AG20443 (cell line): ENCODE measurements around the gene NKAIN4.
A peak's percentile ranks its signal among the peaks of the same experiment; 100 is the strongest.

Experiments used
- DNase-seq: peaks from one replicate; pipeline ENCODE4 v3.0.0; 2012; ENCODE audit warnings: low spot score, mixed read lengths

The NKAIN4 gene

DNA sequence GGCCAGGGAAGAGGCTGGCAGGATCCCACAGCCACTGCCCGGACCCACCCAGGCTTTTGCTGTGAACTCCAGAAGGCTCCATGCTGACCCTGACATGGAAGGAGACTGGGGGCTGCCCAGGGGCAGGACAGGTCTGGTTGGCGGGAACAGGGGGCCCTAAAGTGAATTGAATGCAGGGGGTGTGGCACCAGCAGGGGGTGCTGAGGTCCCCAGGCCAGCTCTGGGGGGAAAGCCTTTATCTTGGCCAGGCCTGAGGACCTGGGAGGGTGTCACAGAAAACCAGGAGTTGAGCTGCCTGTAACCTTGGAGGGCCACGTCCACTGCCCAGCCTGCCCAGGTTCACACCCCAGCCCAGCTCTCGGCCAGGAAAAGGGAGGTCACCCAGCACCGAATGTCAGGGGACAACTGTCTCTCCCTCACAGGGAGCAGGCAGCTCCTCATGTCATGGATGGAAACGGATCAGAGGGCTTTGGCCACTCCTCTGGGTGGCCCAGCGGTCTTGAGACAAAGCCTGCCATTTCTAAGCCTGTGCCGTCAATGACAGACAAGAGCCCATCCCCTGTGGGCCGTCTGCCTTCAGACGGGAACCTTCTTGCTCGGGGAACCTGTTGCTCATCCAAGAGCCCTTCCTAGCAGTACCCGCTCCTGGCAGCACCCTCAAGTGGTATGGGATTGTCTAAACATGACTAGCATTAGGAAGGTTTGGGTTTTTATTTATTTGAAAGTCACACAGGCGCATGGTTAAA is 35.4 kb downstream of the NKAIN4 start:
- DNase-seq, result no peak

DNA sequence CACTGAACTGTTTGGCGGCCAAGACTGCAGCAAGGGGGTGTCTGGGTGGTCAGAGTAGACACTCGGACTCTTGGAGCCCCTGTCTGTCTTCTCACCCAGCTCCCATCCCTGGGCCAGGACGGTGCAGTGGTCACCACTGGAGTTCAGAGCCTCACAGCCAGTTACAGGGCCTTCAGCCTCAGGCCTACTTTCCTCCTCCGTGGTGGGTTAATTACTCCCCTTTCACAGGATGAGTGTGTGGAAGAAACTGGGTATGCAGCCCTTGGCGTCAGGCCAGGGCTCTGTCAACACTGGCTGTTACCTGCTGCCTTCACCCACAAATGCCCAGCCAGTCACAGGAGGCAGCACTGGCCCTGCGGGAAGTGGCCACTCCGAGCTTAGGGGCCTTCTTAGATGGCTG is 36.6 kb downstream of the NKAIN4 start:
- DNase-seq, result no peak

DNA sequence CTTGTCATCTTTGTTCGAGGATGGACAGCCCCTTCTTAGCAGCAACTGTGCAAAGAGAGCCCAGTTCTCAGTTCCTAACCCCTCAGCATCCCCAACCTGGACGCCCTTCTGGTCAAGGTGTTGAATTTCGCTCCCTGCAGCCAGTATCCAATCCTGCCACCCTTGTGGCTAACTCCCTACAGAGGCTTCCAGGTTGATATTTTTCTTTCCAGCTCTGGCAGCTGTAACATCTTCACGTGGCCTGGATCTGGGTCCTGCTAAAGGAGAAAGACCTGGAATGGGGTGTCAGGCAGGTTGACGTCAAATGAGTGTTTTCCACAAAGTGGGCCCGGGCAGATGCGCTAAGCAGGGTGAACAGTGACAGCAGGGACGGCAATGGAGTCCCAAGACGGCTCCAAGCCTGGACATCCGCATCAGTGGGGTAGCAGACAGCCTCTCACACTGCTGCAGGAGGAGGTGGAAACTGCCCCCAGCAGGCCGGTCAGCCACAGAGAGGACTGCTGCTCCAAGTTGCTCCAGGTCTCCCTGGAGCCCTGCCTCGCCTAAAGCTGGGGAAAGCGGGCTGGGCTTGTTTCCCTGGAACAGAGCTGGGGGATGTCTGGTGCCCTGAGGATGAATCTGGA is 37.3 kb downstream of the NKAIN4 start:
- DNase-seq, result no peak

DNA sequence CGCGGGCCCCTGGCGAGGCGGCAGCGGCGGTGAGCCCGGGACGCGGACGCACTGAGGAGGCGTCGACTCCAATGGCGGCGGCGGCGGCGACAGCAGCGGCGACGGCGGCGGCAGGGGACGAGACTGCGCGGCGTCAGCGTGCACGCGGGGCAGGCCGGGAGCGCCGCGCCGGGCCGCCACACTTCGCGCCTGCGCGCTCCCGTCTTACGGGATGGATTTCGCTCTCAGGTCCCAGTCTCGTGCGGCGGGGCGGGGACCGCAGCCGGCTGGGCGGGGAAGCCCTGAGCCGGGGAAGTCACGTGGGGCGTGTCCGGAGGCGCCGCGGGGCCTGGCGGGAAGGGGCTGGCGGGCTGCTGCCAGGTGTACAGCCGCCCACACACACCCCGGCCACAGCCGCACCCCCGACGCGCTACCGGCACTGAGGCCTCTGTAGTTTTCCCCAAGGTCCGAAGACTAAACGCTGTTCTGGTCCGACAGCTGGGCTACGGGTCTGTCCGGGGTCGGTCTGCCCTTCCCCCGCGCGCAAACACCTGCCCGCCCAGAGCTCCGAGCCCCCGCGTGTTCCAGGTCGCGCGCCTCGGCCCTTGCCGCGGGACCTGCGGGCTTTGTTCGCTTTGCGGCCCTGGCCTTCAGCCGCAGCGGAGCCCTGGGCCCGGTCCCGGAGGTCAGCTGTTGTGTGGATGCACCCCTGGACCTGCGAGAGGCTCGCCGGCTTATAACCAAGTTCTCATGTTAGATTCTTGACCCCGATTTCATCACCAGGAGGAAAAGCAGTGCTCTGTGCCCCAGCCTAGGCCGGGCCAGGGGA is 38.0 kb downstream of the NKAIN4 start, which contains the start of gene YTHDF1:
Gene YTHDF1, minus strand, starts transcription at position 91 of the 808 bp plus-strand sequence. CDS start 239 bp downstream, outside the sequence.
- DNase-seq, result peak; percentile 100

DNA sequence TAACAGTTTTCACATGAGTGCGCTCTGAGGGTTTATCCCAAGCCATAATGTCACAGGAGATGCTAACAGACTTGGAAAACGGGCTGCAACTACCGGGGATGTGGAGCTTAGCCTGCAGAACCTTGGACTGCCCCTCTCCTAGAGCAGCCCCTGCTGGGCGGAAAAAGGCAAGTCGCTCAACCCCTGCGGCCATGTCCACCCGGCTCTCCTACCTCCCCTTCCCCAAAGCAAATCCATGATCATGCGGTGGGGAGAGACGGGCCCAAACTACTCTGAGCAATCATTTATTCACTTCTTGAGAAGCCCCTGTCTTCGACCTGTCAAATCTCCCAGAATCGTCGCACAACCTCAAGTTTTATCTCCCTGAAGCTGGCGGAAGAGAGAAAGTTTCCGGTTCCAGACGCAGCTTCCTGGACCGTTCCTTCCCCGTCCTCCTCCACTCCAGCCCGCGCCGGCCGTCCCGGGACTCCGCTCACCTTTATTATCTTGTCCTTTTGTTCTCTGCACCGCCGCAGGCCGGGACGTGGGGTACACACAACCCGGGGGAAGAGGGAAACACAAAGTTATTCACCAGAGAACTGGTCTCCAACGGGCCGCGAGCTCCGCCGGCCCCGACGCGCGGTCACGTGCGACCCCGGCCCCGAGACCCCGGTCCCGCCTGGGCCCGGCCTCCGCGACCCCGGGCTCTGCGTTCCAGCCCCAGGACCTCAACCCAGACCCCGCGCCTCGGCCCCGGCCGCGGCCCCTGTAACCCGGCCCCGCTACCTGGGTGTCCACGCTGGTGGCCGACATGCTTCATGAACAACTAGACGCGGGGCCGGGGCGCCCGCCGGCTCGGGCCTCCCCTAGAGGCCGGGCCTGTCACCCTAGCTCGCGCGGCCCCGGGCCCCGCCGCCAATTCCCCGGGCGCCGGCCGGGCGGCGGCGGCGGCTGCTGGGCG is 38.9 kb downstream of the NKAIN4 start:
- peak; percentile 83 for DNase-seq

DNA sequence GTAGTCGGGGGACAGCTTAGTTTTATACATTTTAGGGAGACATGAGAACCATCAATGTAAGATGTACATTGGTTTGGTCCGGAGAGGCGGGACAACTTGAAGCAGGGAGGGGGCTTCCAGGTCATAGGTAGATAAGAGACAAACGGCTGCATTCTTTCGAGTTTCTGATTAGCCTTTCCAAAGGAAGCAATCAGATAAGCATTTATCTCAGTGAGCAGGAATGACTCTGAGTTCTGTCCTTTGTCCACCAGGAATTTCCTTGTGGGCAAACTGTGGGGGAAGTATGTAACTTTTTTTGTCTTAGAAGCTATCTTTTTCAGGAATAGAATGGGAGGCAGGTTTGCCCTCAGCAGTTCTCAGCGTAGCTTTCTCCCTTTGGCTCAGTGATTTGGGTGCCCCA is 39.7 kb downstream of the NKAIN4 start:
- no peak for DNase-seq

DNA sequence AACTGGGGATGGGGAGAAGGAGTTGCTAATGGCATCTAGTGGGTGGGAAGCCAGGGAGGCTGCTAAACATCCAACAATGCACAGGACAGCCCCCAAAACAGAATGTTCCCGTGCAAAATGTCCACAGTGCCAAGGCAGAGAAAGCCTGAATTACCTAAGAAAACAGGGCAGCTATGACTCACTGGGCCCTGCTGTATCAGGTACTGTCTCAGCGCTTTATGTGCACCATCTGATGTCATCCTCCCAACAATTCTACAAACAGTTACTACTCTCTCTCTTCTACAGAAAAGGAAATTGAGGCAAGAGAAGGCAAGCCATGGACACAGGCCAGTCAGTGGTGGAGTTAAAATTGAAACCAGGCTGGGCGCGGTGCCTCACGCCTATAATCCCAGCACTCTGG is 41.5 kb downstream of the NKAIN4 start:
- no peak for DNase-seq

DNA sequence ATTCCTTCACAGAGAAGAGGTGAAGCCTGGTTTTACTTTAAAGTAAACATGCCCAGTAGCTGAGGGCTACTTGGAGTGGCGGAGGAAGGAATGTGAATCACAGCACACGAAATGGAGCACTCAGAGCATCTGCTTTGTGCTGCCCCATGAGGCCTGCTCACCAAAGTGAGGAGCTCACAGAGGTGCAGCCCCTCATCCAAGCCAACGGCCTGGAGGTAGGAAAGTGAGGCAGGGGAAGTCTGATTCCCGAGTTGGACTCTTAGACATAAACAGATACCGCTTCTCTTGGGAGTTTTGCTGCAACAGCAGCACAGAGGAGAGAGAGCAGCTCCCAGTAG is 41.9 kb downstream of the NKAIN4 start:
- no peak for DNase-seq

DNA sequence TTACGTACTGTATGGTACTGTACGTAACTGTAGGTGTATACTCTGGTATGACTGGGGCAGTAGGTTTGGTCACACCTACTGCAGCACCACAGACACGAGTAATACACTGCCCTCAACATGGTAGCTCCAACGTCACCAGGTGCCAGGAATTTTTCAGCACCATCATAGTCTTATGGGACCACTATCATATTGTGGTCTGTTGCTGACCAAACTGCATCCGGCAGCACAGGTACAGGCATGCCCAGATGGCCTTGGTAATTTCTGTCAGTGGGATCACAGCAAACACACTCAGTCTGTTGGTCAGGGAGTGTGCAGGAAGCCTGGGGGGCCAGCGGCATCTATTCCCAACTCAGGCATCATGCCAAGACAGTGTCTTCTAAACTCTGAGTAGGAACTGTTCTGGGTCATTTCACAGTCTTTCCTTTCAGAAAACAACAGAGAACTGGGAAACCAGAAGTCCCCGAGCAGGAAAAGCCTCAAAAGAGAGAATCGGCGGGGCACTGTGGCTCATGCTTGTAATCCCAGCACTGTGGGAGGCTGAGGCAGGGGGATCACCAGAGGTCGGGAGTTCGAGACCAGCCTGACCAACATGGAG is 44.2 kb downstream of the NKAIN4 start:
- no peak for DNase-seq

DNA sequence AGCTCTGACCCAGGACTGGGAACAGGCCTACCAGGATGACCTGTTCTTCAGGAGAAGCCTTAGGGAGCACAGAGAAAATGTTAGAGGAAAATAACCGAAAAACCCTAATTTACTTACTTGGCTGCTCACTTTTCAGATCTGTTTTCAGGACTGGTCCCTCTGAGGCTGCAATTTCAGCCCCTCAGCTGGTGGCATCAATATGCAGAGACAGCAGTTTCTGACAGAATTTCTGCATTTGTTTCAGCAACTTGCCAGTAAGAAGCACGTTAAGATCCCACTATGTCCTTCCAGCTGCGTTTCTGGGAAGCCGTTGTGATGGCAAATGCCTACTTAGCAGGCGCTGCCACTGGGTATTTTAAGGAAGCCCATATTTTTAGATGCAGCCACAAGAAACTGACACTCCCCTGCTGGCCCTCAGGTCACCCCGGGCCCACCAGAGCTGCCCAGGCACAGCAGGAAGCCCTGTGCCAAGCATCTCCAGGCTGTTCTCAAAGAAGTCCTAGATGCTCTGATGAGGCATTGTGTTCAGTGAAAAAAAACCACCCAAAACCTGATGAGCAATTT is 45.8 kb downstream of the NKAIN4 start:
- no peak for DNase-seq

DNA sequence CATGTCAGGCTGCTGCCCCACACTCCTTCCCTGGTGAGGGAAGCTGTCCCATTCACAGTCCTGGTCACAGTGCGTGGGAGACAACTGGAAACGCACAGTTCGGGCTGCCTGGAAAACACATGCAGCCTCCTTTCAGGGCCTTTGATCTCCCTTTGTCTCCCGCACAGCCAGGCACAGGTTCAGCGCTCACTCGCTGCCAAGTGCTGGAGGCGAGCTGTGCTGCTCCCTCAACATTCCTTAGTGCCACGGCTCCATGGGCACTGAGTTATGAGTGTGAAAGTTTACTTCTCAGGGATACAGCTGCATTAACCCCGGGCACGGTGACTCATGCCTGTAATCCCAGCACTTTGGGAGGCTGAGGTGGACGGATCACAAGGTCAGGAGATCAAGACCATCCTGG is 47.4 kb downstream of the NKAIN4 start:
- DNase-seq, result no peak

DNA sequence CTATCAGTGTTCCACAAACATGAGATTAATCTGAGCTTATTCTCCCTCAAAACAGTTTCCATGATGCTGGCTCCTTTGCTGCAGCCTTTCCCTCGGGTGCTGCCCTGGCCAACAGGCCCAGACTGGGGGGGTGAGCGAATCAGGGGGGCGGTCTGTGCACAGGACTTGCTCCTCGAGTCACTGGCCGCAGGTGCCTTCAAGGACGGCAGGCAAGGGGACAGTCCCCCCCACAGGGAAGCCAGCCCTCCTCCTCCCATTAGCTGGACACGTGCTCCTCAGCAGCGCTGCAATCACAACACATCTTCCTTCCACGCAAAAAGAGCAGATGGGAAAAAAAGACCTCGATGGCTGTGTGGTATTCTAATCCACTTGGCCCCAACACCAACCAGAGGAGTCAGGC is 48.4 kb downstream of the NKAIN4 start:
- no peak for DNase-seq

DNA sequence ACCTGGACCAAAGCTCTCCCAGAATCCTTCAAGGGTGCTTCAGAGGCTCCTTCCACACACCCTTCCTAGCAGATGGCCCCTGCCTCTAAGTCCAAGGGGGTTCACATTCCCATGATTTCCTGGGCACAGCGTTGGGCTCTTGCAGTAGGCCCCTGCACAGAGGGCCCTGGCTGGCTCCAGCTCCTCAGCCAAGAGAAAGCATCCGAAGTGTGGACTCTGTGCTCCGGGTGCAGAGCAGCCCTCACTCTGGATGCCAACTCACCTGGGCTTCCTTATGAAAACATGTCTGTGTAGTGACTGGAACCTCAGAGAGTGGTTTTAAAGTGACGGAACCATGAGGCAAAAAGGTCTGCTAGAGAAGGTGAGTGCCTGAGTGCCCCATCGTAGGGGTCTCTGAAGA is 49.9 kb downstream of the NKAIN4 start:
- no peak for DNase-seq

DNA sequence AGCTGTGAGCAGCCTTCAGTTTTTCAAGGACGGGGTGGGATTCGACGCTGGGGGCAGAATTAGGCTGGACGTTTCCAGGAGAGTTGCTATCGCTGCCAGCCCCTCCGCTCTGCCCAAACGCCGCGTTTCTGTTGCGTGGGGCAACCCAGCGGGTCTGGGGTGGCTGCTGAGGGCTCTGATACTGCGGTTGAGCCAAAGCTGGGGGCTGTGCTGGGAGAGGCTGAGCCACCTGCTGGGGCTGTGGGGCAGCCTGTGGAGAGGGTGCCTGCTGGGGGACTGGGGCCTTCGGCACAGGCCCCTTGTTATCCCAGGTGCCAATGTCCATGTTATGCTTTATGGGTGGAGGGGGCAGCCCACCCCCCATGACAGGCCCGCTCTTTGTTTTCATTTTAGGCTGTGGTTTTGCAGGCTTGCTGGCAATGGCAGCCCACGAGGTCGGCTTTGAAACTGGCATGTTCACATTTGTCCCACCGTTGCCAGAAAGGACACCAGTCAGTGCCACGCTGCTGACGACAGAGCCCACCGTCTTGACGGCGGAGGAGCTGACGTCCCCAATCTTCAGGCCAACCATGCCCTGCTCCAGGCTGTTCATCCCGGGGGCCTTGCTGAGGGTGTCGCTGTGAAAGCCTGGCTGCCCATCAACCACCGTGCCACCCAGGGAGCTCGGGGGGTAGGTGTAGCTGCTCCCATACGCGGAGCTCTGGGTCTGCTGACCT is 51.3 kb downstream of the NKAIN4 start:
- no peak for DNase-seq

DNA sequence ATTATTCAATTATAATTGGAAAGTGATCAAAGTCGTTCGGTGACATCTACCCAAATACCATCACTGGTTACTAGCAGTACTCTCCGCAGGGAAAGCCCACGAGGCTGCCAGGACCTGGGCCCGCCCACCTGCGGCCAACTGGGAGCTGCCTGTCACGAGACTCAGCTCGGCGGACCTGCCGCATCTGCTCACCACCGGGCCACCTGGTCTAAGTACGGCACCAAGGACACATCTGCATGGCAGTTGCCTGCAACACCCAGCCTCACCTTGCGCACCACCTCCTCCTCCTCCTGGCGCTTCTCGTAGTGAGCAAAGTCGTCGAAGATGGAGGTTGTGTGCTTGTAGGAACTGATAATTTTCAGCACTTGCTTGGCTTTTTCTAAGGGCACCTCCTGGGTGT is 52.2 kb downstream of the NKAIN4 start:
- no peak for DNase-seq

DNA sequence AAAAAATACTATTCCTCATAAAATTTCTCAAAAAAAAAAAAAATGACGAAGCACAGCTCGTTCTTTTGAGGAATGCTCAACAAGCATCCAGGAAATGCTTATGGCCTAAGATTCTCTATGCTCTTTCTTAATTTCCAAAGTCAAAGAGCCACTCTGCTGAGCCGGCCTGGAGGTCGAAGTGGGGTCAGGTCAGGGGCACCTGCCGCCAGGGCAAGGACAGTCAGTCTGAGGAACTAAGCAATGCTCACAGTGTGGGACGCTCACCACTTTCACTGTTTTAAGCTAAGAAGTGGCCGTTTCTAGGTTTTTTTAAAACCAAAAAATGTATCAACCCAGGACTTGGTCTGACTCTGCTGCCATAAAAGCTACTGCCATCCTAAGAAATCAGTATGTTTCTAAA is 55.7 kb downstream of the NKAIN4 start:
- no peak for DNase-seq

DNA sequence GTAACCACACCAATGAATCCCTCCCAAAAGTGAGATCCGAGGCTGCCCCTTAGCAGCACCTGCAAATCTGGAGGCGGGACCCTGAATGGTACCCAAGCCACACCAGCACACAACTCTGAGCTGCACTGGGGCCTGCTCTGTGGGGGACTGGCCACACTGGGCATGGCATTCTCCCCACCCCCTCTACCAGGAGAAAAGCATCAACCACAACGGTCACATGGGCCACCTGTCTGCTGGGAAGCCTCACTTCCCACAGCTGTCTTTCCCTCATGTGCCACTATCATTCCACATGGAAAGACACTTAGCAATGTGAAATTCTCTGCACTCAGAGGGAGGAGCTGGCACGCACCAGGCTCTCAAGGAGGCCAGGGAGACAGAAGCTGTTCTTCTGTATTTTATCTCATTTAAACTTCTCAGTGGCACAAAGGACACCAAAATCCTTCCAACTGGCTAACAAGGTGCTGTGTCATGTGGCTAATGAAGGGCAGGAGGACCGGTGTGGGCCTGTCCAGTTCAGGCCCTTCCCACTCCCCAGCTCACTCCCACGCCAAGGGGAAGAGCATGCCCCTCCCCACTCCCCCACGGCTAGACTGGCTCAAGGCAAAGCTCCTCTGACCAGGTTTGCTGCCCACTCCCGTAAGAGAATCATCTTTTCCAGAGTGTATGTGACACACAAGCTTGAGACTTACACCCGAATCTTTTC is 57.3 kb downstream of the NKAIN4 start:
- no peak for DNase-seq

DNA sequence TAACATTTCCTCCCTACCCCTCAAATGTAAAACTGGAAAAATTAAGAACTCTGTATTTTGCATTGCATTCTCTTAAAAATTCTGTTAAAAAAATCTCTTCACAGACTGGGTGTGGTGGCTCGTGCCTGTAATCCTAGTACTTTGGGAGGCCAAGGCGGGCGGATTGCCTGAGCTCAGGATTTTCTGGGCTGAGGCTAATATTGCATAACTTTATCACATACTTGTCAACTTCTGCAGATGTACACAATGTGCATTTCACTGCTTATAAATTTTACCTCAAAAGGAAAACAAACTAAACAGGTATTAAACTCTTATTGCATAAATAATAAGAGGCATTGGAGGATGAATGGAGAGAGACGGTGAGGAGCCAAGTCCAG is 59.5 kb downstream of the NKAIN4 start:
- no peak for DNase-seq

DNA sequence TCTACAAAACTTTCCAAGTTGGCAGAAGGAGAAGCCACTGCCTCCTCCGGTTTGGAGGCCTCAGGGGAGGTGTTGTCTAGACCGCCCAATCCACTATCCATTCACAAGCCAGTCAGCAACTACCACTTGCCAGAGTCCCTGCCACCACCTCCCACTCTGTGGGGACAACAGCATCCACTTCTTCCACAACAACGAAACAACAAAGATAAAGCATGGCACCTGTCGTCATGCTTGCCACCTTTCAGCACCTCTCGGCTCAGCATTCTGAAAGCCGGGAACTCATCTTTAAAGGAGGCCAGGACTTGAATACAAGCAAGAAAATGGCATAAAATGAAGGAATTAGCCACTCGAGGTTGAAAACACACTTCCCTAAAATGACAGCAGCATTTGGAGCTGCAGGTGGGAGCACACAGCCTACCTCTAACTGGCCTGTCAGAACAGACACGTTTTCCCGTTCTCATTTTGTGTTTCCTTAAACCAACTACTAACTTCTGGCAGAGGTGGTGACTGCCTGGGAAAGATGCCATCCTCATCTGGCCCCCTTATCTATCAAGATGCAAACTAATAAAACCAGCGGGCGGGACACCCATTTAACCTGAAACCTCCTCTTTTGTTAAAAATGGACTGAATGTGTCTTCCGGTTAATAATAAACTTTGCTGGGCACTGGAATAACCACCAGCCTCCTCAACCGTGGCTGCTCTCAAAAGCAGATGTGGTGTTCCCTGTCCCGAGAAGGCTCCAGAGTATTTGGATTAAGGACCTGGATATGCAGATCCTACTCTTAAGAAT is 60.1 kb downstream of the NKAIN4 start:
- no peak for DNase-seq
